NB4 (cell line): ENCODE results near the gene CLSTN2.

Experiments
- CTCF ChIP-seq: IDR thresholded peaks from one replicate; pipeline ENCODE4 v1.5.1; 2012; ENCODE audit warnings: low read depth, low read length
- MAX ChIP-seq: IDR thresholded peaks from 2 replicates; pipeline ENCODE4 v1.6.1; 2011; ENCODE audit warnings: low read depth, low read length
- POLR2A ChIP-seq: IDR thresholded peaks from 2 replicates; pipeline ENCODE4 v1.6.1; 2011; ENCODE audit warnings: mild to moderate bottlenecking; ENCODE audit not compliant: insufficient read length; ENCODE audit errors: extremely low read depth

GRCh38 chr3:140341203-140341602, 406.2 kb downstream of the CLSTN2 start:
- TF ChIP-seq CTCF = no peak
- no peak for TF ChIP-seq MAX
- TF ChIP-seq POLR2A = no peak
